WTC11 (cell line): Measurements from ENCODE around the gene PMIS2. TPM values are rescaled to one million over a fixed set of nuclear protein-coding genes. Genes with fewer than 3 reads are reported as not detected.

Experiments used
- ATAC-seq: fragments of 200-7000 bp; cut with Tn5 transposase; 2 replicates; pipeline ENCODE4 v1.10.0; 2021; ENCODE audit warnings: mild to moderate bottlenecking, moderate library complexity
- CTCF ChIA-PET: fragments of 300-600 bp; sonication (Branson Sonifier 250); formaldehyde crosslinking; loops from one replicate; lab custom pipeline; 2021; ENCODE audit warnings: antibody characterized with exemption; lab: Charles Lee
- POLR2A ChIA-PET: fragments of 350-600 bp; sonication (Branson Sonifier 250); formaldehyde crosslinking; loops from one replicate; lab custom pipeline; 2021; ENCODE audit warnings: antibody characterized with exemption; lab: Charles Lee
- DNase-seq: peaks from one replicate; pipeline ENCODE4 v3.0.0; 2021; ENCODE audit warnings: low spot score
- H3K27ac Mint-ChIP-seq: 2 replicates; pipeline ENCODE4 v1.8.0; 2021; ENCODE audit warnings: mixed read lengths
- H3K27me3 Mint-ChIP-seq: 2 replicates; pipeline ENCODE4 v1.8.0; 2021; ENCODE audit warnings: low read depth, mild to moderate bottlenecking, moderate library complexity, mixed read lengths
- H3K36me3 Mint-ChIP-seq: 2 replicates; pipeline ENCODE4 v1.8.0; 2021; ENCODE audit warnings: mixed read lengths
- H3K4me1 Mint-ChIP-seq: 2 replicates; pipeline ENCODE4 v1.8.0; 2022; ENCODE audit warnings: mixed read lengths
- H3K4me3 Mint-ChIP-seq: 2 replicates; pipeline ENCODE4 v1.8.0; 2021; ENCODE audit warnings: mild to moderate bottlenecking, moderate library complexity, mixed read lengths
- H3K9me3 Mint-ChIP-seq: 2 replicates; pipeline ENCODE4 v1.8.0; 2021; ENCODE audit warnings: mixed read lengths
- AFF4 ChIP-seq: sonication (generic); formaldehyde crosslinking; IDR thresholded peaks from 2 replicates; pipeline ENCODE4 v1.8.1; 2023; ENCODE audit warnings: mild to moderate bottlenecking, missing genetic modification reagents, borderline replicate concordance
- E2F4 ChIP-seq: sonication (generic); formaldehyde crosslinking; IDR thresholded peaks from 2 replicates; pipeline ENCODE4 v1.8.1; 2022; ENCODE audit warnings: low read depth, mild to moderate bottlenecking, moderate library complexity, missing genetic modification reagents, borderline replicate concordance
- ELF4 ChIP-seq: sonication (generic); formaldehyde crosslinking; IDR thresholded peaks from 2 replicates; pipeline ENCODE4 v1.8.1; 2022; ENCODE audit warnings: low read depth, mild to moderate bottlenecking, moderate library complexity, missing genetic modification reagents
- ERG ChIP-seq: fragments of 250-450 bp; sonication (Bioruptor Pico); IDR thresholded peaks from 2 replicates; pipeline ENCODE4 v1.8.0; 2021; ENCODE audit warnings: mild to moderate bottlenecking
- GABPB1 ChIP-seq: sonication (generic); formaldehyde crosslinking; IDR thresholded peaks from 2 replicates; pipeline ENCODE4 v1.8.1; 2023; ENCODE audit warnings: mild to moderate bottlenecking, missing genetic modification reagents
- IRF1 ChIP-seq: sonication (generic); formaldehyde crosslinking; IDR thresholded peaks from 2 replicates; pipeline ENCODE4 v1.8.0; 2023; ENCODE audit warnings: missing genetic modification reagents
- NR1H2 ChIP-seq: sonication (generic); formaldehyde crosslinking; IDR thresholded peaks from 2 replicates; pipeline ENCODE4 v1.9.0; 2021; ENCODE audit warnings: mild to moderate bottlenecking, moderate library complexity, missing genetic modification reagents
- PRDM15 ChIP-seq: sonication (generic); formaldehyde crosslinking; IDR thresholded peaks from 2 replicates; pipeline ENCODE4 v1.8.0; 2022; ENCODE audit warnings: missing genetic modification reagents
- RORB ChIP-seq: fragments of 250-450 bp; sonication (Bioruptor Pico); IDR thresholded peaks from 2 replicates; pipeline ENCODE4 v1.9.0; 2021; ENCODE audit warnings: mild to moderate bottlenecking
- SMAD4 ChIP-seq: sonication (generic); formaldehyde crosslinking; IDR thresholded peaks from 2 replicates; pipeline ENCODE4 v1.8.0; 2022; ENCODE audit warnings: mild to moderate bottlenecking, missing genetic modification reagents
- ZNF281 ChIP-seq: sonication (generic); formaldehyde crosslinking; IDR thresholded peaks from 2 replicates; pipeline ENCODE4 v1.8.0; 2023; ENCODE audit warnings: mild to moderate bottlenecking, missing genetic modification reagents
- ZNF416 ChIP-seq: fragments of 250-450 bp; sonication (Bioruptor Pico); IDR thresholded peaks from 2 replicates; pipeline ENCODE4 v1.9.0; 2021; ENCODE audit warnings: mild to moderate bottlenecking, inconsistent platforms
- total RNA-seq: library from RNA; stranded (reverse); gene quantifications from 3 replicates; pipeline ENCODE4 v1.2.3, GENCODE V29; 2021

Gene PMIS2
- total RNA-seq, 1 experiment from 2014 or later: not detected

- TF ChIP-seq E2F4 (CRISPR knock-in tag) (no peak), GABPB1 (CRISPR knock-in tag) (no peak), ZNF416 (CRISPR knock-in tag) (no peak), AFF4 (CRISPR knock-in tag) (no peak), IRF1 (CRISPR knock-in tag) (no peak), NR1H2 (CRISPR knock-in tag) (no peak), ERG (no peak)
Observed at GRCh38 chr19:35633727-35634440, 47.9 kb downstream of the PMIS2 start (continued).

- DNase-seq (no peak), ATAC-seq (no peak)
- TF ChIP-seq RORB (CRISPR knock-in tag) (no peak), ZNF281 (CRISPR knock-in tag) (no peak), PRDM15 (no peak), ELF4 (CRISPR knock-in tag) (no peak), SMAD4 (CRISPR knock-in tag) (no peak)
- no peak overlapping the region for H3K27ac Mint-ChIP-seq
- POLR2A ChIA-PET: no interaction called here
- H3K4me3 Mint-ChIP-seq: no peak overlapping the region
- peaks cover 31% of the 10 kb centered on the region for H3K36me3 Mint-ChIP-seq
- CTCF ChIA-PET: no interaction called here
- H3K9me3 Mint-ChIP-seq: no peaks in the 10 kb centered on the region
- H3K27me3 Mint-ChIP-seq: no peaks in the 10 kb centered on the region
- H3K4me1 Mint-ChIP-seq: peaks cover 17% of the 10 kb centered on the region
Observed at GRCh38 chr19:35636651-35637050, 50.7 kb downstream of the PMIS2 start.

Other genes with a start within 250 kb of the PMIS2 start
- 0.07 TPM in 1 of 3 replicates, not detected in the others for gene FFAR1, start 238.3 kb upstream of the PMIS2 start, total RNA-seq
- gene FFAR3, start 227.7 kb upstream of the PMIS2 start, total RNA-seq: not detected in 3 replicates
- gene GPR42, start 215.1 kb upstream of the PMIS2 start, total RNA-seq: not detected in 3 replicates
- gene FFAR2, start 137.9 kb upstream of the PMIS2 start, total RNA-seq: not detected in 3 replicates
- 1.3 to 3.2 TPM (median 1.7 TPM) in 3 replicates for gene KRTDAP, start 95.7 kb upstream of the PMIS2 start, total RNA-seq
- 284 to 302 TPM (median 285 TPM) in 3 replicates for gene DMKN, start 72.5 kb upstream of the PMIS2 start, total RNA-seq
- gene SBSN, start 57.9 kb upstream of the PMIS2 start, total RNA-seq: 0.15 to 0.39 TPM in 2 of 3 replicates, not detected in the other
- 0.20 to 0.30 TPM in 2 of 3 replicates, not detected in the other for gene GAPDHS, start 52.7 kb upstream of the PMIS2 start, total RNA-seq
- gene TMEM147, start 40.5 kb upstream of the PMIS2 start, total RNA-seq: 132 to 135 TPM (median 132 TPM) in 3 replicates
- gene ATP4A, start 22.5 kb upstream of the PMIS2 start, total RNA-seq: 0.59 to 1.2 TPM (median 1.1 TPM) in 3 replicates
- 23.5 to 25.4 TPM (median 24.4 TPM) in 3 replicates for gene HAUS5, start 26.6 kb downstream of the PMIS2 start, total RNA-seq
- gene RBM42, start 42.9 kb downstream of the PMIS2 start, total RNA-seq: 84.7 to 94.9 TPM (median 88.6 TPM) in 3 replicates
- 1.4 to 1.9 TPM (median 1.7 TPM) in 3 replicates for gene ETV2, start 55.6 kb downstream of the PMIS2 start, total RNA-seq
- gene COX6B1, start 62.1 kb downstream of the PMIS2 start, total RNA-seq: 523 to 536 TPM (median 526 TPM) in 3 replicates
- gene UPK1A, start 80.3 kb downstream of the PMIS2 start, total RNA-seq: 1.6 to 3.0 TPM (median 2.7 TPM) in 3 replicates
- 0.11 to 0.34 TPM (median 0.18 TPM) in 3 replicates for gene ZBTB32, start 118.4 kb downstream of the PMIS2 start, total RNA-seq
- 53.6 to 66.6 TPM (median 58.1 TPM) in 3 replicates for gene KMT2B, start 131.8 kb downstream of the PMIS2 start, total RNA-seq
- 9.9 to 12.7 TPM (median 12.3 TPM) in 3 replicates for gene IGFLR1, start 156.3 kb downstream of the PMIS2 start, total RNA-seq
- gene U2AF1L4, start 159.2 kb downstream of the PMIS2 start, total RNA-seq: 19.7 to 20.9 TPM (median 20.8 TPM) in 3 replicates
- gene PSENEN, start 159.5 kb downstream of the PMIS2 start, total RNA-seq: 80.3 to 85.3 TPM (median 84.0 TPM) in 3 replicates
- gene LIN37, start 162.4 kb downstream of the PMIS2 start, total RNA-seq: 4.7 to 6.4 TPM (median 5.6 TPM) in 3 replicates
- 1.4 to 2.5 TPM (median 1.7 TPM) in 3 replicates for gene HSPB6, start 170.9 kb downstream of the PMIS2 start, total RNA-seq
- gene PROSER3, start 172.0 kb downstream of the PMIS2 start, total RNA-seq: 32.9 to 36.7 TPM (median 36.2 TPM) in 3 replicates
- gene ARHGAP33, start 189.4 kb downstream of the PMIS2 start, total RNA-seq: 36.8 to 43.9 TPM (median 39.8 TPM) in 3 replicates
- gene PRODH2, start 226.7 kb downstream of the PMIS2 start, total RNA-seq: 0.14 TPM in 1 of 3 replicates, not detected in the others